HG03175 (cell line): Measurements from ENCODE around the gene CDK1.

Experiments used
- ATAC-seq: cut with Tn5 transposase; IDR thresholded peaks from one replicate; pipeline ENCODE4 v1.9.1; 2021; ENCODE audit warnings: mild to moderate bottlenecking, moderate library complexity; ENCODE audit not compliant: unreplicated experiment

CDK1 gene

GRCh38 chr10:60777696-60778213, 523 bp upstream of the CDK1 start:
- peak; percentile 5 for ATAC-seq

DNA sequence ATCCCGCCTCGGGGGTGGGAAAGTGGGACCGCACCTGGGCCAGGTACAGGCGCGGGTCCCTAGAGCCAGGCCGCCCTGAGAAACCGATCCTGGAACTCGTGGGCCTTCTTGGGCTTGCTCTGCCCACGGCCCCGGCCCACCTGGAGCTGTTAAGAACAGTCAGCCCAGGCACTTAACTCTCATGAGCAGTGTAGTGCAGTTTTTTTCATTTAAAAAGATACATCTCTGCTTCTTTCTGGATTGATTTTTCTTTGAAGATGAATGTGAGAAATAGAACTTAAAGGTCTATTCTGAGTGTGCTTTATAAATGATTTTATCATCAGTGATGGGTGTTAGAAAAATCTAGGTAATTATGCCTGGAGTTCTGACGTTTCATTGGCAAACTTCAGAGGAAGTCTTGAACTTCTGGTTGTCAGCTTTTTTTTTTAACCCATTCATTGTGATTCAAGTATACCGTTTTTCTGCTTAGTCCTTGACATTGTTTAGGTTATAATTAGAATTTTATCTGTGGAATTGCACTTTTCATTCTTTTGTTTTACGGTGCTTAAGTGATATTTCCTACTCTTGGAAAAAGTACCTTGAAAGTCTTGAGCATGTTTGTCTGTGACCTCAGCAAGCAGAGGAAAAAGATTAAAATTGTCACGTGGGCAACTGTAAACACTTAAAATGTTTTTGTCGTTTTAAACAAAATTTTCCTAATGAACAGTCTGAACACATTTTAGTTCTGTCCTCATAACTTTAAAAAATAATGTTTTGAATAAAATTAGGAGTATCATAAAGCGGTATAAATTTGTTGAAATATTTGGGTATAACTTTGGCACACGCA, 906 bp downstream of the CDK1 start:
- ATAC-seq: peak; percentile 23

DNA sequence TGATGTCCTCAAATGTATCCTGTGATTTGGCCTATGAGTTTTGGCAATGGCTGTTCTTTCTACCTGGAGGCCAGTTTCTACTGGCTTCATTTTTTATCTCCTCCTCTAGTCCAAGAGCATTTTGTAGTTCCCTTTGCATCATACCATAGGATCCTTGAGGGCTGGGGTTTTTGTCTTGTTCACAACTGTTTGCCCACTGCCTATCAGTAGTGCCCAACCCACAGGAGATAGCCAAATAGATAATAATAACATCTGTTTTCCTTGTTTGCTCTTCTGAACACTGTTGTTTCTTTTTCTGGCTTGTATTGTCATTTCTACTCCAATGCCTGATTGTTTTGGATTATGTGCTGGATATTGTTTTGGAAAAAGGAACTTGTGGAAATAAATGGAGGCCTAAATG, 3.4 kb downstream of the CDK1 start:
- ATAC-seq: no peak

GRCh38 chr10:60784641-60785040, 6.4 kb downstream of the CDK1 start:
- no peak for ATAC-seq

- no peak for ATAC-seq
Measured at GRCh38 chr10:60788544-60788943, 10.3 kb downstream of the CDK1 start.

DNA sequence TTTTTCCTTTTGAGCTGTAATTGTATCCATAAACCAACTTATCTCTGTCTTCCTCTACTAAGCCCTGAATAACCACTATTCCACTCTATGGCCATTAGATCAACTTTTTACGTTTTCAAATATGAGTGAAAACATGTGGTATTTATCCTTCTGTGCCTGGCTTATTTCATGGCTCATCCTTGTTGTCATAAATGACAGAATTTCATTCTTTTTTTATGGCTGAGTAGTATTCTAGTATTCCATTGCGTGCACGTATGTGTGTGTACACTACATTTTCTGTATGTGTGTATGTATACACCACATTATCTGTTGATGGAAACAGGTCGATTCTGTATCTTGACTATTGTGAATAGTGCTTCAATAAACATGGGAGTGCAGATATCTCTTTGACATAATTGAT, 11.1 kb downstream of the CDK1 start:
- no peak for ATAC-seq

- no peak for ATAC-seq
Measured at GRCh38 chr10:60794953-60795352, 16.7 kb downstream of the CDK1 start.

DNA sequence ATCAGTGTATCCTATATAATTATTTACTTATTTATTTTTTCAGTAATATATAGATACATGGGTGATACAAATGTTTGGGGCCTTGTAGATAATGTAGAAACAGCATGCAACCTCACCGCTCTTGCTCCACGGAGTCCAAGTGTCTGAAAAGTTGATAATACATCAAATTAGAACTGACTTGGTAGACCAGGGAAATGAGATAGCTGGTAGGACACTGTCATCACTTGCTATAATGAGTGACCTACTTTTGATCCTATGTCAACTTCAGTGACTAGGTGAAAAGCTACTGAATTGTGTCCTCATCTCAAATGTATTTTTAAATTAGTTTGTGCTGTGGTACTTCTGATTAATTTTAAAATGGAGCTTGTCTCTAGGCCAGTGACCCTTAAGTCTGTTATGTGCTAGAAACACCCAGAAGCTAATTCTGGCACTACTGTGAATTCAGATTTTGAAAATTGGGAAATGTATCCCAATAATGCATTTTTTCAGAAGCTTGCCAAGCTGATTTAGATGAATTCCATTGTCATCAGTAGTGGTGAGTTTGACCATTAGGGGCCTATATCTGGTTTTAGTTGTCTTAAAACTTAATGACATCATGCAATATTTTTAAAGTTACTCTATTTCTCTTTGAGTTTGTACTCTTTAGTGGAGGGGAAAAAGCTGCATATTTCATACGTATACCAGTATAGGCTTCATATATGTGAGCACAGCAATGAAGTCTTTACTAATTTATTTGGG, 17.4 kb downstream of the CDK1 start:
- no peak for ATAC-seq

DNA sequence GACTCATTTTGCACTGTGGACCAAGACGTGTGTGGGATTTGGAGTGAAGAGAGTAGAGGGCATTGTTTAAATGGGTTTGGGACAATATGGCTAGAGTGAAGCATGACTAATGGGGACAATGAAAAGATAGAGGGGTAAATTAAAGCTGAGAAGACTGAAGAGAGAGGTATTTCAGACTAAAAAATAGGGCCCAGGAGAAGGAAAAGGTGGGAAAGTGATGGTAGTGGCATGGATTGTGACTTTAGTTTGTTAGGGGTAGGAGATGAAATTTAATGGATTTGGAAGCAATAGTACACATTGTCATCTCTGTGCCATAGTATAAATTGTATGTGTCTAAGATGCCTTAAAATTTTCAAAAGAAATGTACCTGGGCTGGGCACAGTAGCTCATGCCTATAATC, 18.2 kb downstream of the CDK1 start:
- no peak for ATAC-seq

- ATAC-seq: no peak
Measured at GRCh38 chr10:60797200-60797599, 18.9 kb downstream of the CDK1 start.

GRCh38 chr10:60798031-60798430, 19.8 kb downstream of the CDK1 start:
- ATAC-seq: no peak

DNA sequence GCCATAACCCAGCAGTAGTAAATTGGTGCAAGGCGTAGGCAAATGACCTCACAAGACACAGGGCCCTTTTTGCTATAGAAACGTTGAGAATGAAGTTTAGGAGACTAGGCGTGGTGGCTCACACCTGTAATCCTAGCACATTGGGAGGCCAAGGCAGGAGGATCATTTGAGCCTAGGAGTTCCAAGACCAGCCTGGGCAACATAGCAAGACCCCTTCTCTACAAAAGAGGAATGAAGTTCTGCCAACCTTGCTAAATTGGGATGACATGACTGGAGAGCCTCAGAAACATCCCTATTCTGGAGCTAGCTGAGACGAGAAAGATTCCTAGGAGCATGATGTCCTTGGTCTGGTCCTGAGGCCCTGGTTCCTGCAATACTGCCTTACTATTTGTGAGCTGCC, 20.6 kb downstream of the CDK1 start:
- no peak for ATAC-seq

GRCh38 chr10:60799971-60800650, 21.8 kb downstream of the CDK1 start:
- no peak for ATAC-seq

GRCh38 chr10:60800918-60801317, 22.6 kb downstream of the CDK1 start:
- no peak for ATAC-seq

DNA sequence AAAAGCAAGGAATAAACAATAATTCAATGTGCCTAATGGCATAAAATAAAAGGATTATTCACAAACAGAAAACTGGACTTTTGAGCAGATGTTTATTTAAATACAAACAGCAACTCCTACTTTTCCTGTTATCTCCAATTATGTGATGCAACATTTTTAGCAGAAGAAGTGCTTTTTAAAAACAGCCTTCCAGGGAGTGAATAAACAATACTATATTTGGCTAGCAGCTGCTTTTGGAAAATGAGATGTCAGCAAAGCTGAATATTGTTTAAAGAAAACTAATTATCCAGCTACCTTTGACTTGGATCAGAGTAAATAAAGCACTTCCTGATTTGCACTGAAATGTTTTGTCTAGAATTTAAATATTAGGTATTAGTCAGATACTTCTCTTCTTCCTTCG, 23.2 kb downstream of the CDK1 start:
- ATAC-seq: no peak

DNA sequence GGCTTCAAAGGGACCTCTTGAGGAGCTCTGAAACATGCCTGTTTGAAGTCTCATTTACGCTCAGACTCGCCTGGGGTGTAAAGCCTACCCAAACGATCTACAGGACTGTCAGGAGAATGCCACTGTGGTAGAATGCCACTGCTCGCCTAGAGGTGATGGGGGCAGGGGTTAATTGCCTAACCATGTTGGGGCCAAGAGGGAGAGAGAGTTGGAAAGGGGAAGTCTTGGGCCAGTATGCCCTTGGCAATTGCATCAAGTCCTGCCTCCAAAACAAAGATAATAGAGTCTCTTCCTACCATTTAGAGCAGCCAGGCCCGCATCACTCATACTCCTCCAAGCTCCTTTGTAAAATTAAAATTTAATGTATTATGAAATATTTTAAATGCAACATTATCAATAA, 25.2 kb downstream of the CDK1 start:
- ATAC-seq: no peak

GRCh38 chr10:60803865-60804264, 25.6 kb downstream of the CDK1 start:
- no peak for ATAC-seq

GRCh38 chr10:60806921-60807320, 28.6 kb downstream of the CDK1 start:
- ATAC-seq: no peak

DNA sequence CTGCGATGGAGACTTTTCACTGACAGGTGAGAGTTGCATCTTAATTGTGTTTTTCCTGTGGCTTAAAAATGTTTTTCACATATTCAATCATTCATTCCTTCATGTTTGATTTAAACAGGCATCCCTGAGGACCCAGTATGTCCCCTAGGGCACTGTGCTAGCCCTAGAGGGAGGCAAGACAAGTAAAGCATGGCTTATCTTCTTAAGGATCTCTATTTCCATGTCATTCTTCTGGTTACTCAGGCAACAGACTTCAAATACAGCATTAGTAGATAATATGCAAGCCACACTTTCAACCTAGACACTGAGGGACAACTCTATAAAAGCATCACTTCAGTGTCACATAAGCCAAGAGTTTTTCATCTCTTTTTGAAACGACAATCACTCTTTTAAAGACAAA, 29.2 kb downstream of the CDK1 start:
- no peak for ATAC-seq

- no peak for ATAC-seq
Measured at GRCh38 chr10:60808036-60808435, 29.8 kb downstream of the CDK1 start.

DNA sequence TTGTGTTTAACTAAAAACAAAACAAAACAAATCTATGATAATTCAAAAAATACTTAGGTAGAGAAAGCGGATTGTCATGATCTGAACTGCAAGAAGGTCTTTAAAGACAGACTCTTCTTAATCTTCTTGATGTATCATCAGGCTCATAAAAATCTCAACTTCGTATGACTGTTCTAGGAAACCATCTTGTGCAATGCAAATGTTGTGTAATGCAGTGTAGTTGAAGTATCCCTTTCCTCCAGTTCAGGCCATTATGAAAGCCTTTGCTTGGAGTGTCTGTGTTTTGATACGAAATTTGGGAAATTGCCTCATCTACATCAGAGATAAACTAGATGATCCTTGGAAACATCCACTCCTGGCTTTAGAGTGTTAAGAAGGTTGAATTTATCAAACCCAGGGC, 30.9 kb downstream of the CDK1 start:
- ATAC-seq: no peak
